ENCODE data around the gene EVX2. TPM values are rescaled to one million over a fixed set of nuclear protein-coding genes. Genes with fewer than 3 reads are reported as not detected.
A peak's percentile ranks its signal among the peaks of the same experiment; 100 is the strongest.

The EVX2 gene
- total RNA-seq, 1 donor from 2014 or later, result not detected

GRCh38 chr2:176099159-176099727 lies 15.5 kb upstream of the EVX2 start:
- DNase-seq (ENCODE audit: low spot score), result no peak
- H3K4me3 ChIP-seq, result no peak overlapping the region
- H3K27me3 ChIP-seq, result peaks cover 100% of the 10 kb centered on the region
- no peak for TF ChIP-seq EZH2 (IDR thresholded peaks at IDR 0.05)
- TF ChIP-seq EZH2phosphoT487 (IDR thresholded peaks at IDR 0.05), result peak; percentile 24
- H2AFZ ChIP-seq (replicated peaks), result no peak overlapping the region
- H4K20me1 ChIP-seq (ENCODE audit: low read depth), result peaks cover 99% of the 10 kb centered on the region
- no peaks in the 10 kb centered on the region for H3K36me3 ChIP-seq
- H3K36me3 Mint-ChIP-seq, result no peaks in the 10 kb centered on the region
- no peak overlapping the region for H3K9ac ChIP-seq
- no peaks in the 10 kb centered on the region for H3F3A ChIP-seq (ENCODE audit: low read depth)
- H3K27me3 Mint-ChIP-seq (ENCODE audit: insufficient read depth, low read depth), result peaks cover 98% of the 10 kb centered on the region
- no peaks in the 10 kb centered on the region for H3K9me3 ChIP-seq (ENCODE audit: low read depth)
- H3K4me2 ChIP-seq, result no peak overlapping the region
- H3K27ac ChIP-seq, result no peak overlapping the region
- no peak overlapping the region for H3K4me3 Mint-ChIP-seq
- no peak overlapping the region for H3K27ac Mint-ChIP-seq
- H3K79me2 ChIP-seq (ENCODE audit: low read depth), result no peaks in the 10 kb centered on the region
- peaks cover 6% of the 10 kb centered on the region for H3K9me3 Mint-ChIP-seq
- H3K4me1 ChIP-seq, result no peaks in the 10 kb centered on the region
- H3K4me1 Mint-ChIP-seq, result peaks cover 4% of the 10 kb centered on the region

- Histone ChIP-seq H4K20me1 (ENCODE audit: low read depth) (peaks cover 98% of the 10 kb centered on the region), H3K9me3 (ENCODE audit: low read depth) (no peaks in the 10 kb centered on the region), H3K27me3 (peaks cover 100% of the 10 kb centered on the region), H3K4me3 (no peak overlapping the region), H3K4me1 (no peaks in the 10 kb centered on the region), H2AFZ (replicated peaks) (no peak overlapping the region), H3K79me2 (ENCODE audit: low read depth) (no peaks in the 10 kb centered on the region), H3K9ac (no peak overlapping the region), H3F3A (ENCODE audit: low read depth) (no peaks in the 10 kb centered on the region), H3K4me2 (no peak overlapping the region), H3K36me3 (no peaks in the 10 kb centered on the region), H3K27ac (no peak overlapping the region)
- H3K27ac Mint-ChIP-seq, result no peak overlapping the region
- H3K27me3 Mint-ChIP-seq (ENCODE audit: insufficient read depth, low read depth), result peaks cover 98% of the 10 kb centered on the region
- no peak for DNase-seq (ENCODE audit: low spot score)
- H3K4me1 Mint-ChIP-seq, result peaks cover 4% of the 10 kb centered on the region
- peaks cover 6% of the 10 kb centered on the region for H3K9me3 Mint-ChIP-seq
- no peak for TF ChIP-seq CTCF (IDR thresholded peaks at IDR 0.05)
- peak; percentile 45 for TF ChIP-seq EZH2phosphoT487 (IDR thresholded peaks at IDR 0.05)
- peak; percentile 74 for TF ChIP-seq EZH2 (IDR thresholded peaks at IDR 0.05)
- H3K36me3 Mint-ChIP-seq, result no peaks in the 10 kb centered on the region
- H3K4me3 Mint-ChIP-seq, result no peak overlapping the region
Measured at GRCh38 chr2:176098366-176099158, 14.8 kb upstream of the EVX2 start.

DNA sequence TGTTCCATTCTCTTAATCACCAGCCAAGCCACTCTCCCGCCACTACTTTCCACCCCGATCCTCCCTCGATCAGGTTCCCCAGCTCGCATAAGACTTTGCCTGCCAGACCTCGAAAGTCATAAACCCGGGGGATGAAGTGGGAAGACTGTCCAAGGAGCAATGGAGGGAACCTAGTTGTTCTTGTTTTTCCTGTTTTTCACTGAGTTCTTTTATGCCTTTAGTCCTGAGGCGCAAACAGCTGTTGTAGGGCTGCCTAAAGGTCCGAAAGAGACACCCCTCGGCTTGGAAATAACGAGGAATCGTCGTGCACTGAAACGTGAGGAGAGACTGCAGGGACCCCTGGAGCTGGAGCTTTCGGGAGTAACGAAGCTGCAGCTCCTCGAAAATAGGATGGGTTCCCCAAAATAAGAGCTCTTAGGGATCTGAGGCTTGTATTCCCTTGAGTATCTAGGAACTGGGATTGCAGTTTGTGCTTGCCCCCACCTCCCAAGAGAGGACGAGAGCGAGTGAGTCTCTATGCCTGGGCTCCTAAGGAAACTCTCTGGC lies 14.1 kb upstream of the EVX2 start:
- no peak for TF ChIP-seq EZH2phosphoT487 (IDR thresholded peaks at IDR 0.05)
- peak; percentile 81 for TF ChIP-seq EZH2 (IDR thresholded peaks at IDR 0.05)
- no peak overlapping the region for H2AFZ ChIP-seq (replicated peaks)
- H3K4me1 Mint-ChIP-seq, result peaks cover 4% of the 10 kb centered on the region
- H3K4me3 Mint-ChIP-seq, result peak overlapping the region; percentile 22
- no peaks in the 10 kb centered on the region for H3F3A ChIP-seq (ENCODE audit: low read depth)
- H3K36me3 Mint-ChIP-seq, result no peaks in the 10 kb centered on the region
- H3K9me3 Mint-ChIP-seq, result peaks cover 6% of the 10 kb centered on the region
- H3K36me3 ChIP-seq, result no peaks in the 10 kb centered on the region
- DNase-seq (ENCODE audit: low spot score), result no peak
- peaks cover 100% of the 10 kb centered on the region for H3K27me3 ChIP-seq
- no peak overlapping the region for H3K27ac ChIP-seq
- H4K20me1 ChIP-seq (ENCODE audit: low read depth), result peaks cover 96% of the 10 kb centered on the region
- no peaks in the 10 kb centered on the region for H3K9me3 ChIP-seq (ENCODE audit: low read depth)
- peaks cover 96% of the 10 kb centered on the region for H3K27me3 Mint-ChIP-seq (ENCODE audit: insufficient read depth, low read depth)
- H3K4me2 ChIP-seq, result no peak overlapping the region
- H3K4me1 ChIP-seq, result no peaks in the 10 kb centered on the region
- H3K4me3 ChIP-seq, result no peak overlapping the region
- no peak overlapping the region for H3K27ac Mint-ChIP-seq
- no peak overlapping the region for H3K9ac ChIP-seq
- H3K79me2 ChIP-seq (ENCODE audit: low read depth), result no peaks in the 10 kb centered on the region

GRCh38 chr2:176096986-176097819 lies 13.4 kb upstream of the EVX2 start:
- no peaks in the 10 kb centered on the region for H3K79me2 ChIP-seq (ENCODE audit: low read depth)
- H2AFZ ChIP-seq (replicated peaks), result no peak overlapping the region
- TF ChIP-seq EZH2 (IDR thresholded peaks at IDR 0.05), result peak; percentile 58
- TF ChIP-seq EZH2phosphoT487 (IDR thresholded peaks at IDR 0.05), result peak; percentile 37
- peak; percentile 64 for TF ChIP-seq CTCF (IDR thresholded peaks at IDR 0.05)
- H3K27me3 ChIP-seq, result peaks cover 100% of the 10 kb centered on the region
- peaks cover 90% of the 10 kb centered on the region for H3K27me3 Mint-ChIP-seq (ENCODE audit: insufficient read depth, low read depth)
- peaks cover 4% of the 10 kb centered on the region for H3K4me1 Mint-ChIP-seq
- no peaks in the 10 kb centered on the region for H3K36me3 Mint-ChIP-seq
- no peaks in the 10 kb centered on the region for H3F3A ChIP-seq (ENCODE audit: low read depth)
- peak overlapping the region; percentile 57 for H3K4me3 Mint-ChIP-seq
- no peaks in the 10 kb centered on the region for H3K36me3 ChIP-seq
- no peak overlapping the region for H3K27ac ChIP-seq
- DNase-seq (ENCODE audit: low spot score), result peak; percentile 66
- no peak overlapping the region for H3K9ac ChIP-seq
- no peak overlapping the region for H3K27ac Mint-ChIP-seq
- H3K4me2 ChIP-seq, result no peak overlapping the region
- peaks cover 93% of the 10 kb centered on the region for H4K20me1 ChIP-seq (ENCODE audit: low read depth)
- H3K9me3 ChIP-seq (ENCODE audit: low read depth), result no peaks in the 10 kb centered on the region
- H3K9me3 Mint-ChIP-seq, result peaks cover 3% of the 10 kb centered on the region
- no peak overlapping the region for H3K4me3 ChIP-seq
- no peaks in the 10 kb centered on the region for H3K4me1 ChIP-seq

Measured in neural progenitor cell (in vitro differentiated cells).